ENCODE results near the gene ZNF436. TPM values are rescaled to one million over a fixed set of nuclear protein-coding genes. Genes with fewer than 3 reads are reported as not detected.

The ZNF436 gene
- 17.4 and 18.4 TPM in 2 replicates for total RNA-seq
- long read RNA-seq, full-length matches to known transcripts, result 70 of 93 reads
- long read RNA-seq, partial matches to known transcripts, result 2 of 93 reads
- long read RNA-seq, other reads (novel, unspliced or antisense), result 21 of 93 reads

DNA sequence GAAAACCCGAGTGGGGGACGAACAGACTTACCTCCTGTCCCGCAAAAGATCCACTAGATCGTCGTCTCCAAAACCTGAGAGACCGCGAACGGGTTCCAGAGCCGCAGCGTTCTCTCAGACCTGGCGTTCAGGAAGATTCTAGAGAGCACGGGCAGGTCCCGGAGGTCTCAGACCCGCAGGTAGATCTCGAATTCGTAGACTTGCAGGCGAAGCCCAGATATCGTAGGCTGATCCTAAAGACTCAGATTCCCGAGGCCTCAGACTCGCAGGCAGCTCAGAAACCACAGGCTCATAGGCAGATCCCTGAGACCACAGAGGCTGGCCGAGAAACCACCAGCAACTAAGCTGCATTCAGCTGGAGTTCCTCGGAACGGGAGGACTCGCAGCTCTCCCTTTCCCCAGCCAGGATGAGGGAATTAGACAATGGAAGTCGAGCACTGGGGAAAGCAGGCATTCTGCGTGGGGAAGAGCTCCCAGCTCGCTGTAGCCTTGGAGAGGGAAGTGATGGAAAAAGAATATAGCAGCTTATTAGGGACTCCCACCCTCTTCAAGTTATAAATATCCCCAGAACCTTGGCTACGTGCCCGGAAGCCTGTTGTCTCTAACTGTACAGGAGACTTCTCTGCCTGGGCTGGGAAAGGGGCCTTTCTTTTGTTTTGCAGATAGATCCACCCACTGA, at the start of gene ZNF436:
Gene ZNF436 (minus strand): TSS at position 502 of the 679 bp plus-strand sequence. CDS start 1,831 bp downstream, outside the sequence.
- Mint-ChIP-seq H3K9me3 (ENCODE audit: unreplicated experiment) (peaks cover 9% of the 10 kb centered on the region), H3K36me3 (ENCODE audit: unreplicated experiment) (peaks cover 27% of the 10 kb centered on the region), H3K4me3 (ENCODE audit: unreplicated experiment) (peak within 1 kb of the TSS; percentile 95), H3K27me3 (ENCODE audit: unreplicated experiment) (no peaks in the 10 kb centered on the region), H3K4me1 (ENCODE audit: unreplicated experiment) (peaks cover 42% of the 10 kb centered on the region), H3K27ac (ENCODE audit: unreplicated experiment) (peak within 1 kb of the TSS; percentile 98)
- TF ChIP-seq, protein P1, sequence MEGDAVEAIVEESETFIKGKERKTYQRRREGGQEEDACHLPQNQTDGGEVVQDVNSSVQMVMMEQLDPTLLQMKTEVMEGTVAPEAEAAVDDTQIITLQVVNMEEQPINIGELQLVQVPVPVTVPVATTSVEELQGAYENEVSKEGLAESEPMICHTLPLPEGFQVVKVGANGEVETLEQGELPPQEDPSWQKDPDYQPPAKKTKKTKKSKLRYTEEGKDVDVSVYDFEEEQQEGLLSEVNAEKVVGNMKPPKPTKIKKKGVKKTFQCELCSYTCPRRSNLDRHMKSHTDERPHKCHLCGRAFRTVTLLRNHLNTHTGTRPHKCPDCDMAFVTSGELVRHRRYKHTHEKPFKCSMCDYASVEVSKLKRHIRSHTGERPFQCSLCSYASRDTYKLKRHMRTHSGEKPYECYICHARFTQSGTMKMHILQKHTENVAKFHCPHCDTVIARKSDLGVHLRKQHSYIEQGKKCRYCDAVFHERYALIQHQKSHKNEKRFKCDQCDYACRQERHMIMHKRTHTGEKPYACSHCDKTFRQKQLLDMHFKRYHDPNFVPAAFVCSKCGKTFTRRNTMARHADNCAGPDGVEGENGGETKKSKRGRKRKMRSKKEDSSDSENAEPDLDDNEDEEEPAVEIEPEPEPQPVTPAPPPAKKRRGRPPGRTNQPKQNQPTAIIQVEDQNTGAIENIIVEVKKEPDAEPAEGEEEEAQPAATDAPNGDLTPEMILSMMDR (IDR thresholded peaks at IDR 0.05), result no peak
- peak; percentile 89 for DNase-seq (ENCODE audit: extremely low spot score, unreplicated experiment)

DNA sequence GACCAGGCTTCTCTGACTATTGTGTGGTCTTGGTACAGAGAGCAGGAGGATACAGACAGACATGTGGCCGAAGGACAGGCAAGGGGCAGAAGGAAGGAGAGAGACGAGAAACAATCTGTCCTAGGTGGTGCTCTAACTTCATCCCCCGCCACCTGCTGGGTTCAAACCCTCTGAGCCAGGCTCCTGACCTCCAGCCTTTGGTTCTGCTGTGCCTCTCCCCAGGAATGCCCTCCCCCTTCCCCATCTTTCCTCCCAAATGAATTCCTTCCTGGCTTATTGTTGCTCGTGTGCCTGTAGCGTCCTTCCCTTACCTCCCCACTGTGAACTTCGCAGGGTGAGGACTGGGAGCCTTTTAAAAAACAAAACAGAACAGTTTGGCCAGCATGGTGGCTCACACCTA, 49.5 kb upstream of the ZNF436 start:
- H3K27ac Mint-ChIP-seq (ENCODE audit: unreplicated experiment), result no peak overlapping the region
- no peaks in the 10 kb centered on the region for H3K27me3 Mint-ChIP-seq (ENCODE audit: unreplicated experiment)
- DNase-seq (ENCODE audit: extremely low spot score, unreplicated experiment), result no peak
- H3K4me3 Mint-ChIP-seq (ENCODE audit: unreplicated experiment), result no peak overlapping the region
- TF ChIP-seq, protein P1 (IDR thresholded peaks at IDR 0.05), result no peak
- H3K4me1 Mint-ChIP-seq (ENCODE audit: unreplicated experiment), result peaks cover 17% of the 10 kb centered on the region
- H3K36me3 Mint-ChIP-seq (ENCODE audit: unreplicated experiment), result no peaks in the 10 kb centered on the region
- H3K9me3 Mint-ChIP-seq (ENCODE audit: unreplicated experiment), result no peaks in the 10 kb centered on the region

DNA sequence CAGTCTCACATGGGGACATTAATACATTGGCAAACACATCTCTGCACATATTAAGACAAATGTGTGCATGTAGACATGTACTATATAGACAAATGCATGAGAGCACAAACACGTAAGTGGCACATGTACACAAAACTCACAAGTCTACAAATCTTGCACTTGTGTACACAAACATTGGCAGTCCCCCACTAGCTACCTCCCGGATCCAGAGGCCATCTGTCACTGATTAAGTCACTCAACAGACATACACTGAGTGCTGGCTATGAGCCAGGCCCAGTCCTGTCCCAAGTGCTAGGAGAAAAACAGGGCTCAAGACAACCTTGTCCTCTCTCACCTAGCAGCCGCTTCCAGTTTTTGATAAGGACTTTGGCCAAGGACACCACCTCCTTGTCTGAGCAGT, 47.9 kb upstream of the ZNF436 start:
- H3K4me1 Mint-ChIP-seq (ENCODE audit: unreplicated experiment), result peaks cover 10% of the 10 kb centered on the region
- no peaks in the 10 kb centered on the region for H3K9me3 Mint-ChIP-seq (ENCODE audit: unreplicated experiment)
- DNase-seq (ENCODE audit: extremely low spot score, unreplicated experiment), result no peak
- TF ChIP-seq, protein P1 (IDR thresholded peaks at IDR 0.05), result no peak
- H3K27ac Mint-ChIP-seq (ENCODE audit: unreplicated experiment), result no peak overlapping the region
- no peak overlapping the region for H3K4me3 Mint-ChIP-seq (ENCODE audit: unreplicated experiment)
- H3K27me3 Mint-ChIP-seq (ENCODE audit: unreplicated experiment), result no peaks in the 10 kb centered on the region
- H3K36me3 Mint-ChIP-seq (ENCODE audit: unreplicated experiment), result no peaks in the 10 kb centered on the region

DNA sequence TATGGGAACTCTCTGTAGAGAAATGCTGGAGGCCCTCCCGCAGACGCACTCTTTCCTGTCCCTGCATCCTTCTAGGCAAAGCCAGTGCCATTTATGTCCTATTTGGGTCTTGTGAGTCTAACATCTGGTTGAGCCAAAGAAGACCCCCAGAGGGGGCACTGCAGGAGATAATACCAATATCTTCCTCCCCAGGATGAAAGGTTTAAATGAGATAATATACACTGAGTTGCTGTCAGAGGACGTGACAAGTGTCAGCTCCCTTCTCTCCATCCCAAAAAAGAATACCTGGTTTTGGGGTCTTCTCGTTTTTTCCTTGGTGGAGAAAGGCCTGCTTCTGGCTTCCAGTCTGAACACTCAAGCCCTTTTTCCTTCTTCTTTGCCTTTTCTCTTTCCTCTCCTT, 47.3 kb upstream of the ZNF436 start:
- Mint-ChIP-seq H3K4me1 (ENCODE audit: unreplicated experiment) (peaks cover 9% of the 10 kb centered on the region), H3K9me3 (ENCODE audit: unreplicated experiment) (no peaks in the 10 kb centered on the region), H3K36me3 (ENCODE audit: unreplicated experiment) (no peaks in the 10 kb centered on the region), H3K27me3 (ENCODE audit: unreplicated experiment) (no peaks in the 10 kb centered on the region), H3K4me3 (ENCODE audit: unreplicated experiment) (no peak overlapping the region), H3K27ac (ENCODE audit: unreplicated experiment) (no peak overlapping the region)
- TF ChIP-seq, protein P1 (IDR thresholded peaks at IDR 0.05), result no peak
- no peak for DNase-seq (ENCODE audit: extremely low spot score, unreplicated experiment)

DNA sequence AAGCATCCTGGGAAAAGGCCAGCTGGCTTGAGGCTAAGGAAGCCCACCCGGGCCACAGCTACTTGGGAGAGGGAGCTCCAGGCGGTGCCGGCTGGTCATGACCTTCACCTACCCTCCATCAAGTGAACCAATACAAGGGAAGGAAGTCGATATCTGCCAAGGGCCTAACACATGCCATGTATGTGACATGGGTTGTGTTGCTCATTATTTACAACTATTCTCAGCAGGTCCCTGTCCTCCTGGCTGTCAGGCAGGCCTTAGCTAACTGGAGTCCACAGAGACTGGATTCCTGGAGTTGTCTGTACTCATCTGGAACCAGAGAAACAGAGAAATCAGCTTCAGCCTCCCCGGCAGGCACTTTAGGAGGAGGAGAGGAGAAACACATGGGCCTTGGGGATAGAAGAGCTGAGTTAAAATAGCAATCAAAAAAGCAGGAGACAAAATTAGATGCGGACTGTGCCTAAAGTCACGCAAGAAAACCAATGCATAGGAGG, 39.2 kb upstream of the ZNF436 start:
- Mint-ChIP-seq H3K27me3 (ENCODE audit: unreplicated experiment) (no peaks in the 10 kb centered on the region), H3K9me3 (ENCODE audit: unreplicated experiment) (no peaks in the 10 kb centered on the region), H3K27ac (ENCODE audit: unreplicated experiment) (no peak overlapping the region), H3K4me1 (ENCODE audit: unreplicated experiment) (peaks cover 24% of the 10 kb centered on the region), H3K36me3 (ENCODE audit: unreplicated experiment) (no peaks in the 10 kb centered on the region), H3K4me3 (ENCODE audit: unreplicated experiment) (no peak overlapping the region)
- no peak for DNase-seq (ENCODE audit: extremely low spot score, unreplicated experiment)
- TF ChIP-seq, protein P1 (IDR thresholded peaks at IDR 0.05), result no peak

All from osteocyte (in vitro differentiated cells).